Naive thymus-derived CD4-positive, alpha-beta T cell (primary cell): ENCODE data around the gene DEPDC1B. TPM values are rescaled to one million over a fixed set of nuclear protein-coding genes. Genes with fewer than 3 reads are reported as not detected.

Experiments
- ATAC-seq: fragments of 150-1000 bp; cut with Tn5 transposase; 2 replicates; pipeline ENCODE4 v1.10.0; 2021; ENCODE audit warnings: mild to moderate bottlenecking, moderate library complexity
- CTCF ChIA-PET: fragments of 350-600 bp; sonication (Branson Sonifier 250); formaldehyde crosslinking; loops from one replicate; lab custom pipeline; 2021; ENCODE audit warnings: antibody characterized with exemption; lab: Charles Lee
- POLR2A ChIA-PET: fragments of 350-600 bp; sonication (Branson Sonifier 250); formaldehyde crosslinking; loops from one replicate; lab custom pipeline; 2021; ENCODE audit warnings: antibody characterized with exemption, inconsistent platforms; lab: Charles Lee
- DNase-seq, 9 donors: peaks; one replicate each; pipeline versions ENCODE4 v3.0.0 to v3.0.0-alpha.2; 2020 to 2022; ENCODE audit warnings: mixed read lengths in 1 of 9
- H3K27ac ChIP-seq: one replicate; pipeline ENCODE4 v1.7.0; 2013; ENCODE audit warnings: mild to moderate bottlenecking, low read depth, low read length, moderate library complexity
- H3K27me3 ChIP-seq, 2 donors: one replicate each; pipeline ENCODE4 v1.7.0; 2013; ENCODE audit warnings: low read length in 2 of 2, mild to moderate bottlenecking in 2 of 2, moderate library complexity in 2 of 2; ENCODE audit not compliant: control insufficient read depth in 2 of 2, insufficient read depth in 2 of 2
- H3K36me3 ChIP-seq, 3 experiments: 1 replicate in 2 of 3; 2 replicates in 1 of 3; pipeline ENCODE4 v1.7.0; 2013; ENCODE audit warnings: low read length in 3 of 3, mild to moderate bottlenecking in 3 of 3, moderate library complexity in 1 of 3; ENCODE audit not compliant: insufficient read depth in 3 of 3, control insufficient read depth in 2 of 3
- H3K4me1 ChIP-seq, 2 donors: one replicate each; pipeline ENCODE4 v1.7.0; 2013; ENCODE audit warnings: low read length in 2 of 2, mild to moderate bottlenecking in 2 of 2, moderate library complexity in 1 of 2; ENCODE audit not compliant: control insufficient read depth in 2 of 2, insufficient read depth in 2 of 2
- H3K4me3 ChIP-seq: 2 replicates; pipeline ENCODE4 v1.7.0; 2013; ENCODE audit warnings: mild to moderate bottlenecking, low read length
- H3K9me3 ChIP-seq, 3 experiments: 1 replicate in 2 of 3; 2 replicates in 1 of 3; pipeline ENCODE4 v1.7.0; 2013; ENCODE audit warnings: low read length in 3 of 3; ENCODE audit not compliant: control insufficient read depth in 2 of 3
- H3K27ac Mint-ChIP-seq, 9 donors: one replicate each; pipeline ENCODE4 v1.8.0; 2020 to 2022; ENCODE audit warnings: mixed read lengths in 9 of 9, mild to moderate bottlenecking in 8 of 9, moderate library complexity in 5 of 9, inconsistent platforms in 2 of 9
- H3K27me3 Mint-ChIP-seq, 5 donors: one replicate each; pipeline ENCODE4 v1.8.0; 2021 to 2022; ENCODE audit warnings: mixed read lengths in 5 of 5, mild to moderate bottlenecking in 1 of 5
- H3K36me3 Mint-ChIP-seq, 5 donors: one replicate each; pipeline ENCODE4 v1.8.0; 2020 to 2022; ENCODE audit warnings: mixed read lengths in 5 of 5, mild to moderate bottlenecking in 3 of 5, inconsistent platforms in 1 of 5
- H3K4me1 Mint-ChIP-seq, 7 donors: one replicate each; pipeline ENCODE4 v1.8.0; 2020 to 2022; ENCODE audit warnings: mixed read lengths in 7 of 7, mild to moderate bottlenecking in 3 of 7, inconsistent platforms in 1 of 7
- H3K4me3 Mint-ChIP-seq, 10 donors: one replicate each; pipeline ENCODE4 v1.8.0; 2020 to 2022; ENCODE audit warnings: mild to moderate bottlenecking in 10 of 10, mixed read lengths in 10 of 10, moderate library complexity in 6 of 10, inconsistent platforms in 2 of 10
- H3K9me3 Mint-ChIP-seq, 11 donors: one replicate each; pipeline ENCODE4 v1.8.0; 2020 to 2022; ENCODE audit warnings: mixed read lengths in 11 of 11, mild to moderate bottlenecking in 4 of 11, inconsistent platforms in 1 of 11, moderate library complexity in 1 of 11
- intact Hi-C, 2 donors: fragments of 100-400 bp; cut with micrococcal nuclease; formaldehyde crosslinking; loops; one replicate each; pipeline ENCODE4 v1.15.1; 2023
- polyA plus RNA-seq, 2 donors: library from polyadenylated mRNA; unstranded; fragments of 300-500 nt; fragmentation: Illumina TruSeq; gene quantifications; one replicate each; pipeline ENCODE4 v1.2.3, GENCODE V29; 2021
- total RNA-seq, 6 experiments: library from RNA in 5 of 6; stranded (reverse) in 5 of 6; gene quantifications; 1 replicate in 5 of 6; 2 replicates in 1 of 6; pipeline ENCODE4 v1.2.3 and lab custom pipeline; 2021 to 2026

Gene DEPDC1B, protein sequence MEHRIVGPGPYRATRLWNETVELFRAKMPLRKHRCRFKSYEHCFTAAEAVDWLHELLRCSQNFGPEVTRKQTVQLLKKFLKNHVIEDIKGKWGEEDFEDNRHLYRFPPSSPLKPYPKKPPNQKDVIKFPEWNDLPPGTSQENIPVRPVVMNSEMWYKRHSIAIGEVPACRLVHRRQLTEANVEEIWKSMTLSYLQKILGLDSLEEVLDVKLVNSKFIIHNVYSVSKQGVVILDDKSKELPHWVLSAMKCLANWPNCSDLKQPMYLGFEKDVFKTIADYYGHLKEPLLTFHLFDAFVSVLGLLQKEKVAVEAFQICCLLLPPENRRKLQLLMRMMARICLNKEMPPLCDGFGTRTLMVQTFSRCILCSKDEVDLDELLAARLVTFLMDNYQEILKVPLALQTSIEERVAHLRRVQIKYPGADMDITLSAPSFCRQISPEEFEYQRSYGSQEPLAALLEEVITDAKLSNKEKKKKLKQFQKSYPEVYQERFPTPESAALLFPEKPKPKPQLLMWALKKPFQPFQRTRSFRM
- total RNA-seq (10 to 100 TPM in 1 of 5 experiments, under 1 TPM in 3, not detected in 1; 0.24 to 24.0 (median 0.31) TPM), polyA plus RNA-seq (not detected), total RNA-seq (lab: John Stamatoyannopoulos, UW) (not detected)

DNA sequence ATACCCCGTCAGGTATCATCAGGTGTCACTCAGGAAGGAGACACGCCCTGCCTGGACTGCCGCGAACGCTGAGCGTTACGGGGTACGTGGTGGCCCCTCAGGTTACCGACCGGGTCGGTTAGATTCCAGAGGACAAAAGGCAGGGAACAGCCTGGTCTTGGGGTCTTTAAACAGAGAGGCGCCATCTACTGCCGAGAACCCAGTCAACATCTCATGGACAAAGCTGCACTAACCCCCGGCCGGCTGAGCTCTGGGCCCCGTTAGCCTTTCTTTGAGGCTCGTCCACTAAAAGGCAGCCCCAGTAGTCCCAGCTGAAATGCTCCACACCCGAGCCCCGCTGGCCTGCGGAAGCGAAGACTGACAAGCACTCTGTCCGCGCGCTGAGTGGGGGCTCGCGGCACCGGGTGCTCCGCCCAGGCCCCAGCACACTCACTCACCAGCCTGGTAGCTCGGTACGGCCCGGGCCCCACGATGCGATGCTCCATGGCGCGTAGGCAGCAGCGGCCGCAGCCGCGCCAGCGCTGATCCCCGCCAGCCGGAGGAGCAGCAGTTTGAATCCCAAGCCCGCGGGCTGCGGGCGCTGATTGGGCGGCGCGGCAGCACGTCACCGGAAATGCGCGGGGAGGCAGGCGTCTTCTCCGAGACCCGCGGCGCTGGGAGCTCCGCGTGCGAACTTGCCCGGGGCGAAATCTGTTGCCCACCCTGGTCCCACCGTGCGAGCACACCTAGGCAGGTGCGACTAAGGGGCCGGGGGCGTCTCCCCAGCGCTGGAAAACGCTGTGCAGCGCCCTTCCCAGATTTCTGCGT lies at the start of gene DEPDC1B:
TSS of gene DEPDC1B (minus strand) at position 558 of the 807 bp plus-strand sequence. CDS start at position 485, 73 bp downstream.
- peaks cover 0 to 8% (median 0%) of the 10 kb centered on the region in 5 donors for H3K36me3 Mint-ChIP-seq
- Histone ChIP-seq H3K9me3 (no peaks in the 10 kb centered on the region), H3K27me3 (no peaks in the 10 kb centered on the region), H3K36me3 (peaks cover 0 to 4% (median 0%) of the 10 kb centered on the region in 3 experiments), H3K27ac (peak within 1 kb of the TSS; percentile 68), H3K4me3 (peak within 1 kb of the TSS; percentile 97), H3K4me1 (peaks cover 0 to 8% of the 10 kb centered on the region in 2 donors)
- ATAC-seq = peak; percentile 93
- peak; percentile 68 to 92 (median 82) for DNase-seq
- peak within 1 kb of the TSS in 8 of 9 donors; percentile 61 to 91 (median 76) for H3K27ac Mint-ChIP-seq
- POLR2A ChIA-PET = interaction anchor here (1.2 kb wide), 1 partner anchor 632 kb away, joined by 3 read pairs; the partner anchor contains the start of gene ZSWIM6
- peak within 1 kb of the TSS; percentile 87 to 99 (median 92) for H3K4me3 Mint-ChIP-seq
- H3K27me3 Mint-ChIP-seq = peaks cover 0 to 35% (median 0%) of the 10 kb centered on the region in 5 donors
- intact Hi-C loops = loop anchor here (1.0 to 10.0 kb wide), 8 partner anchors 23 to 709 kb away; partner anchors contain the start of genes ERCC8 (in 2 of the 2), NDUFAF2 (in 2 of the 2), SMIM15 (in 2 of the 2) and ELOVL7 (in 1 of the 2)
- peaks cover 0 to 6% (median 0%) of the 10 kb centered on the region in 11 donors for H3K9me3 Mint-ChIP-seq
- CTCF ChIA-PET = no interaction called here
- H3K4me1 Mint-ChIP-seq = peaks cover 6 to 39% (median 19%) of the 10 kb centered on the region in 7 donors

DNA sequence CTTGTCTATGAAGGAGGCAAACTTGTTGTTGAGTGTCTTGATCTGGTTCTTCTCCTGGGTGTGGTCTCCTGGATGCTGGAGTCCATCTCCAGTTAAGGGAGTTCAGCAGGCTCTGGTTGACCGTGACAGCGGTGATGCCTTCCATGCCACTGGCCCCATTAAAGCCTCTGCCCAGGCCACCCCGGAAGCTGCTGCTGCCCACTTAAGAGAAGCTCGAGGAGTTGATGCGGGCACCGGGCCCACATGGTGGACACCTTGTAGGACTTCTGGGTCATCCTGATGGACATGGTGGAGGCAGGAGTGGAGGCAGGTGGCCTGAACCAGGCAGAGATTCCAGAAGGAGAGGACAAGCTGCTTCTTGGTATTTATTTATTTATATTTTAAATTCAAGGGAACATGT lies 44.7 kb upstream of the DEPDC1B start:
- ChIA-PET POLR2A (no interaction called here), CTCF (no interaction called here)
- peaks cover 0 to 17% (median 6%) of the 10 kb centered on the region in 5 donors for H3K27me3 Mint-ChIP-seq
- H3K27ac Mint-ChIP-seq = no peak overlapping the region
- Histone ChIP-seq H3K4me3 (no peak overlapping the region), H3K27ac (no peak overlapping the region), H3K9me3 (peaks cover 0 to 8% (median 0%) of the 10 kb centered on the region in 3 experiments), H3K27me3 (no peaks in the 10 kb centered on the region), H3K36me3 (no peaks in the 10 kb centered on the region), H3K4me1 (no peaks in the 10 kb centered on the region)
- DNase-seq (no peak), ATAC-seq (no peak)
- peaks cover 6 to 18% (median 13%) of the 10 kb centered on the region in 11 donors for H3K9me3 Mint-ChIP-seq
- intact Hi-C loops = no loop called here
- H3K4me3 Mint-ChIP-seq = no peak overlapping the region
- peaks cover 0 to 9% (median 0%) of the 10 kb centered on the region in 5 donors for H3K36me3 Mint-ChIP-seq
- no peaks in the 10 kb centered on the region for H3K4me1 Mint-ChIP-seq

DNA sequence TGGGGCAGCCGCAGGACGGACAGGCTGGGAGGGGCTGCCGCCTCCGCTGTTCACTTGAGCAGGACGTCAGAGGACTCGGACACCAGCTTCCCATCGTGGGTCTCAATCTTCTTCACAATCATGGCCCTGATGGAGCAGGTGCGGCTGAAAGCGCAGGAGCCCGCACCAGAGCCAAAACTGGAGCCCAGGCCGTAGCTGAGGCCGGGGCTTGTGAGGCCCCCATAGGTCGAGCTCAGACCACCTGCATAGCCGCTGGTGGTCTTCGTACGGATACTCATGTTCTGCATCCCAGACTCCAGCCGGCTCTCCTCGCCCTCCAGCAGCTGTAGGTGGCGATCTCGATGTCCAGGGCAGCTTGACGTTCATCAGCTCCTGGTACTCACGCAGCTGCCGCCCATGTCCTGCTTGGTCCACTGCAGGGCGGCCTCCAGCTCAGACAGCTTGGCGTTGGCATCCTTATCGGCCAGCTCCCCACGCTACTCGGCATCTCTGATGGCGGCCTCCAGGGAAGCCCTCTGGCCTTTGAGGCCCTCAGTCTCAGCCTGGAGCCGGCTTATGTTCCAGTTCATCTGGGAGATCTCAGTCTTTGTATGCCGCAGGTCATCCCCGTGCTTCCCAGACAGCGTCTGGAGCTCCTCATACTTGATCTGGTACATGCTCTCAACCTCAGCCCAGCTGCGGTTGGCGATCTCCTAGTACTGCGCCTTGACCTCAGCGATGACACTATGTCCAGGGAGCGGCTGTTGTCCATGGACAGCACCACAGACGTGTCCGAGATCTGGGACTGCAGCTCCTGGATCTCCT lies 43.7 kb upstream of the DEPDC1B start:
- Histone ChIP-seq H3K4me1 (no peaks in the 10 kb centered on the region), H3K36me3 (no peaks in the 10 kb centered on the region), H3K27ac (no peak overlapping the region), H3K27me3 (no peaks in the 10 kb centered on the region), H3K9me3 (peaks cover 0 to 8% (median 0%) of the 10 kb centered on the region in 3 experiments), H3K4me3 (no peak overlapping the region)
- no peak for ATAC-seq
- Mint-ChIP-seq H3K27me3 (peaks cover 0 to 17% (median 6%) of the 10 kb centered on the region in 5 donors), H3K4me1 (no peaks in the 10 kb centered on the region), H3K4me3 (no peak overlapping the region), H3K9me3 (peaks cover 6 to 26% (median 14%) of the 10 kb centered on the region in 11 donors), H3K27ac (no peak overlapping the region), H3K36me3 (peaks cover 0 to 9% (median 0%) of the 10 kb centered on the region in 5 donors)
- CTCF ChIA-PET = no interaction called here
- no peak for DNase-seq
- intact Hi-C loops = no loop called here
- POLR2A ChIA-PET = interaction anchor here (0.6 kb wide), 1 partner anchor 20 kb away, joined by 3 read pairs; no protein-coding TSS in a partner anchor

DNA sequence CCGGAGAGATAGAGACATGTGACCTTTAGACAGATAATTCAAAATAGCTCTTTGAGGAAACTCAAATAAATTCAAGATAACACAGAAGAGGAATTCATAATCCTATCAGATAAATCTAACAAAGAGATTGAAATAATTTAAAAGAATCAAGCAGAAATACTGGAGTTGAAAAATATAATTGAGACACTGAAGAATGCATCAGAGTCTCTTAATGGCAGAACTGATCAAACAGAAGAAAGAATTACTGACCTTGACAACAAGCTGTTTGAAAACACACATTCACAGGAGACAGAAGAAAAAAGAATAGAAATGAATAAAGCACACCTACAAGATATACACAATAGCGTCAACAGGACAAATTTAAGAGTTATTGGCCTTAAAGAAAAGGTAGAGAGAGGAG lies 40.4 kb upstream of the DEPDC1B start:
- DNase-seq (no peak), ATAC-seq (no peak)
- POLR2A ChIA-PET = no interaction called here
- Histone ChIP-seq H3K9me3 (peaks cover 0 to 8% (median 0%) of the 10 kb centered on the region in 3 experiments), H3K27ac (no peak overlapping the region), H3K36me3 (no peaks in the 10 kb centered on the region), H3K27me3 (no peaks in the 10 kb centered on the region), H3K4me1 (no peaks in the 10 kb centered on the region), H3K4me3 (no peak overlapping the region)
- no peaks in the 10 kb centered on the region for H3K4me1 Mint-ChIP-seq
- intact Hi-C loops = no loop called here
- H3K4me3 Mint-ChIP-seq = no peak overlapping the region
- peaks cover 6 to 33% (median 12%) of the 10 kb centered on the region in 11 donors for H3K9me3 Mint-ChIP-seq
- peaks cover 0 to 9% (median 0%) of the 10 kb centered on the region in 5 donors for H3K36me3 Mint-ChIP-seq
- CTCF ChIA-PET = no interaction called here
- no peak overlapping the region for H3K27ac Mint-ChIP-seq
- H3K27me3 Mint-ChIP-seq = peaks cover 0 to 6% (median 0%) of the 10 kb centered on the region in 5 donors

DNA sequence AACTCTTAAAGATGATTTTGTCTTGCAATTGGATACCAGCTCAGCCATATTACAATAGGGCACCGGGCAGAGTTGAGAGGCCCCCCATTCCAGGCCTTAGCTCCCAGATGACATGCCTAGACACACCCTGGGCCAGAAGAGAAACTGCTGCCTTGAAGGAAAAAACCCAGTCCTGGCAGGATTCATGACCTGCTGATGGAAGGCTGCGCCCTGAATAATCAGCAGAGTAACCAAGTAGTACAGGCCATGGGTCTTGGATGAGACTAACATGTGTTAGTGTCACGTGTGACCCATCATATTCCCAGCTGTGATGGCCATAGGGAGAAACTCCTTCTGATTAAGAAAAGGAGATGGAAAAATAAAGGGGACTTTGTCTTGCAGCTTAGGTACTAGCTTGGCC lies 39.0 kb upstream of the DEPDC1B start:
- peaks cover 0 to 8% (median 0%) of the 10 kb centered on the region in 3 experiments for H3K9me3 ChIP-seq
- H3K27me3 ChIP-seq = no peaks in the 10 kb centered on the region
- H3K4me1 ChIP-seq = no peaks in the 10 kb centered on the region
- Mint-ChIP-seq H3K9me3 (peaks cover 6 to 33% (median 12%) of the 10 kb centered on the region in 11 donors), H3K4me1 (no peaks in the 10 kb centered on the region), H3K4me3 (no peak overlapping the region), H3K27me3 (peaks cover 0 to 6% (median 0%) of the 10 kb centered on the region in 5 donors), H3K27ac (no peak overlapping the region), H3K36me3 (peaks cover 0 to 9% (median 0%) of the 10 kb centered on the region in 5 donors)
- H3K4me3 ChIP-seq = no peak overlapping the region
- DNase-seq (no peak), ATAC-seq (no peak)
- CTCF ChIA-PET = no interaction called here
- POLR2A ChIA-PET = no interaction called here
- H3K36me3 ChIP-seq = no peaks in the 10 kb centered on the region
- no peak overlapping the region for H3K27ac ChIP-seq
- intact Hi-C loops = no loop called here
